Measurements from ENCODE around the gene DHX15. TPM values are rescaled to one million over a fixed set of nuclear protein-coding genes. Genes with fewer than 3 reads are reported as not detected.

Gene DHX15
- polyA plus RNA-seq (2013): 129 TPM in 2 replicates

DNA sequence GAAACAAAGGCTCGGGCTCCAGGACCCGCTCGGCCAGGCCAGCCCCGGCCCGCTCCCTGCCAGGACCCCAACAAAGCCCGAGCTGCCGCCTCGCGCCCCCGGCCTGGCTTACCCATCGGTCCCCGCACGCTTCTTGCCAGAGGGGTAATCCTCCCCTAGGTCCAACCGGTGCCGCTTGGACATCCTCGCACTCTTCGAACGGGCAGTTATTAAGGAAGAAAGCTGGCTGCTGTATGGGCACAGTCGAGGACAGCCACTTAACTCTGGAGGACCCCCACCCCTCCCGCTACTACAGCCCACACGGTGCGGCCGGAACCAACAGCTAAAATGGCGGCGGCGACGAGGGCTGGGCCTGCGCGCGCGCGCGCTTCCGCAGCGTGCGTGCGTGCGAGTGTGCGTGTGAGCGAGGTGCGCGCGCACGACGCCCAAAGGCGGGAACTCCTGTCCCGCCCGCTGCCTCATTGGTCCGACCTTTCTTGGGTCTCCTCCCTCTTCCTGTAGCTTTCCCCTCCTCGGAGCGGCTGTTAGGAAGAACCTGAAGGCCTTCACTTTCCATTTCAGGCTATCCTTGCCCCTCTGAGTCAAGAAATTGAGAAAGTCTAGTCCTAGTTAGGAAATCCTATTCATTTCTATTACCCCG lies at the start of gene DHX15:
DHX15 (minus strand) TSS at position 344 of the 640 bp plus-strand sequence; CDS start at position 183, 161 bp downstream.
- H3K14ac ChIP-seq (ENCODE audit: low read length): peak within 1 kb of the TSS; percentile 95
- peaks cover 20% of the 10 kb centered on the region for H3K79me2 ChIP-seq (ENCODE audit: control insufficient read depth, insufficient read depth, low read length, poor library complexity)

DNA sequence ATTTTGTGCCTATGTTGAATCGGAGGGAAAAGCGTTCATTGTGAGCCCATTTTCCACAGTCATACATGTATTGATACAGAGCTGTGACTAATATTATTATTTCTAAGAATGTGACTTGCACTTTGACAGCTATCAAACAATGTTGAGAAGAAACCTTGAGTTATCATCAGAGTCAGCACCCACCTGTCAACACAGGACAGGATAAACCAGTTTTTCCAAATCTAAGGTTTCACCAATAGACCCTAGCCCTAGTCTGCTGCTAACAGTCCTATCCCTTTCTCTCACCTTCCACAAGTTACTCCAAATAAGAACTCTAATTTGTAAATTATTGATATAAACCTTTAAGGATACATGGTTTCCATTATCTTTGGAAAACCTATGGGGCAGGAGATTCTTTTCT lies 47.7 kb upstream of the DHX15 start:
- Histone ChIP-seq H2BK5ac (ENCODE audit: low read depth, low read length, poor library complexity) (no peak overlapping the region), H3K9ac (ENCODE audit: low read length) (no peak overlapping the region), H3K4me1 (ENCODE audit: control insufficient read depth in 1 of 2, insufficient read depth in 2 of 2, low read length in 2 of 2) (no peaks in the 10 kb centered on the region), H3K4me3 (ENCODE audit: low read depth, low read length) (no peak overlapping the region), H3K9me3 (ENCODE audit: insufficient read depth, low read depth, low read length) (no peaks in the 10 kb centered on the region), H4K12ac (ENCODE audit: low read depth, low read length) (no peak overlapping the region), H3K79me2 (ENCODE audit: control insufficient read depth, insufficient read depth, low read length, poor library complexity) (no peaks in the 10 kb centered on the region), H2AK5ac (ENCODE audit: low read length) (no peak overlapping the region), H3K14ac (ENCODE audit: low read length) (no peak overlapping the region), H3K79me1 (ENCODE audit: low read length) (no peaks in the 10 kb centered on the region), H4K91ac (ENCODE audit: low read depth, low read length) (no peak overlapping the region), H3K4ac (ENCODE audit: low read depth, low read length) (no peak overlapping the region), H3K23ac (ENCODE audit: low read length) (no peak overlapping the region), H2BK120ac (ENCODE audit: insufficient read depth, low read length, poor library complexity) (no peak overlapping the region), H4K8ac (ENCODE audit: low read depth, low read length) (no peak overlapping the region), H3K27me3 (ENCODE audit: insufficient read depth, low read length) (no peaks in the 10 kb centered on the region), H3K4me2 (ENCODE audit: low read length) (no peak overlapping the region), H2AFZ (ENCODE audit: insufficient read depth, low read length, poor library complexity) (no peak overlapping the region), H3K18ac (ENCODE audit: low read length) (no peak overlapping the region), H2BK12ac (ENCODE audit: low read length) (no peak overlapping the region), H3K27ac (ENCODE audit: low read depth, low read length) (no peak overlapping the region), H3K36me3 (ENCODE audit: control insufficient read depth in 1 of 2, insufficient read depth in 2 of 2, low read length in 2 of 2) (no peaks in the 10 kb centered on the region)
- WGBS (ENCODE audit: extremely low coverage, insufficient coverage, insufficient read length): no CpG with 5 or more reads among the region's 2 CpGs
- DNase-seq: peak in 1 of 2 donors; percentile 31

More for the DNA sequence above, at the start of gene DHX15:
- Histone ChIP-seq H2AK5ac (ENCODE audit: low read length) (peak within 1 kb of the TSS; percentile 96), H4K12ac (ENCODE audit: low read depth, low read length) (peak within 1 kb of the TSS; percentile 97), H3K27me3 (ENCODE audit: insufficient read depth, low read length) (no peaks in the 10 kb centered on the region), H3K79me1 (ENCODE audit: low read length) (peaks cover 10% of the 10 kb centered on the region), H4K8ac (ENCODE audit: low read depth, low read length) (peak within 1 kb of the TSS; percentile 94), H3K9me3 (ENCODE audit: insufficient read depth, low read depth, low read length) (no peaks in the 10 kb centered on the region), H3K9ac (ENCODE audit: low read length) (peak within 1 kb of the TSS; percentile 98), H2BK120ac (ENCODE audit: insufficient read depth, low read length, poor library complexity) (peak within 1 kb of the TSS; percentile 97), H3K4me3 (ENCODE audit: low read depth, low read length) (peak within 1 kb of the TSS; percentile 98), H3K36me3 (ENCODE audit: control insufficient read depth in 1 of 2, insufficient read depth in 2 of 2, low read length in 2 of 2) (peaks cover 3 to 7% of the 10 kb centered on the region in 2 experiments), H3K4ac (ENCODE audit: low read depth, low read length) (peak within 1 kb of the TSS; percentile 99), H2BK5ac (ENCODE audit: low read depth, low read length, poor library complexity) (peak within 1 kb of the TSS; percentile 94), H3K23ac (ENCODE audit: low read length) (no peak within 1 kb of the TSS), H3K4me2 (ENCODE audit: low read length) (peak within 1 kb of the TSS; percentile 87), H2BK12ac (ENCODE audit: low read length) (peak within 1 kb of the TSS; percentile 45), H3K4me1 (ENCODE audit: control insufficient read depth in 1 of 2, insufficient read depth in 2 of 2, low read length in 2 of 2) (peaks cover 2 to 5% of the 10 kb centered on the region in 2 experiments), H2AFZ (ENCODE audit: insufficient read depth, low read length, poor library complexity) (peak within 1 kb of the TSS; percentile 79), H3K18ac (ENCODE audit: low read length) (peak within 1 kb of the TSS; percentile 95), H3K27ac (ENCODE audit: low read depth, low read length) (peak within 1 kb of the TSS; percentile 92), H4K91ac (ENCODE audit: low read depth, low read length) (peak within 1 kb of the TSS; percentile 98)
- DNase-seq: peak; percentile 98 to 99
- no CpG with 5 or more reads among the region's 52 CpGs for WGBS (ENCODE audit: extremely low coverage, insufficient coverage, insufficient read length)

DNA sequence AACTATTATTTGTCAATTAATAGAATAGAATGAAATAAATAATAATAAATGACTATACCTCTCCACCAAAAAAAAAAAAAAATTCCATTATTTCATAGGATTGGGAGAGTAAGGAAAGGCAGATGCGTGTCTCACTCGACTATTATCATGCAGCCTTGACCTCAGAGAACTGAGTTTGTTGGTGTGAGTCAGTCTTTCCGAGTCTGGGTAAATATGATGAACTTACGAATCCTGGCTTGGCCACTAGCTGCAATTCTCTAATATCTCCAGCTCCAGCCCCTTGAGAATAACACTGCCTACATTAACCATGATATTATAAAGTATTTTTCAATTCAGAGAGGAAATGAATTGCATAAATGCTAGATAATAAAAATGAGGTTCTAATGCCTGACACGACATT lies 46.6 kb upstream of the DHX15 start:
- H4K8ac ChIP-seq (ENCODE audit: low read depth, low read length): no peak overlapping the region
- no peaks in the 10 kb centered on the region for H3K27me3 ChIP-seq (ENCODE audit: insufficient read depth, low read length)
- H3K4me3 ChIP-seq (ENCODE audit: low read depth, low read length): no peak overlapping the region
- no peak overlapping the region for H3K9ac ChIP-seq (ENCODE audit: low read length)
- H4K91ac ChIP-seq (ENCODE audit: low read depth, low read length): no peak overlapping the region
- H2BK120ac ChIP-seq (ENCODE audit: insufficient read depth, low read length, poor library complexity): no peak overlapping the region
- no peak overlapping the region for H4K12ac ChIP-seq (ENCODE audit: low read depth, low read length)
- no peaks in the 10 kb centered on the region for H3K9me3 ChIP-seq (ENCODE audit: insufficient read depth, low read depth, low read length)
- no peak overlapping the region for H3K14ac ChIP-seq (ENCODE audit: low read length)
- H3K4me2 ChIP-seq (ENCODE audit: low read length): no peak overlapping the region
- no peaks in the 10 kb centered on the region for H3K4me1 ChIP-seq (ENCODE audit: control insufficient read depth in 1 of 2, insufficient read depth in 2 of 2, low read length in 2 of 2)
- H3K23ac ChIP-seq (ENCODE audit: low read length): no peak overlapping the region
- no peaks in the 10 kb centered on the region for H3K79me1 ChIP-seq (ENCODE audit: low read length)
- H2BK12ac ChIP-seq (ENCODE audit: low read length): no peak overlapping the region
- no peak overlapping the region for H3K18ac ChIP-seq (ENCODE audit: low read length)
- no peaks in the 10 kb centered on the region for H3K79me2 ChIP-seq (ENCODE audit: control insufficient read depth, insufficient read depth, low read length, poor library complexity)
- H2AK5ac ChIP-seq (ENCODE audit: low read length): no peak overlapping the region
- H3K4ac ChIP-seq (ENCODE audit: low read depth, low read length): no peak overlapping the region
- no peak overlapping the region for H3K27ac ChIP-seq (ENCODE audit: low read depth, low read length)
- DNase-seq: peak in 1 of 2 donors; percentile 38
- no peak overlapping the region for H2BK5ac ChIP-seq (ENCODE audit: low read depth, low read length, poor library complexity)
- no peaks in the 10 kb centered on the region for H3K36me3 ChIP-seq (ENCODE audit: control insufficient read depth in 1 of 2, insufficient read depth in 2 of 2, low read length in 2 of 2)
- H2AFZ ChIP-seq (ENCODE audit: insufficient read depth, low read length, poor library complexity): no peak overlapping the region
- WGBS (ENCODE audit: extremely low coverage, insufficient coverage, insufficient read length): no CpG with 5 or more reads among the region's 5 CpGs

DNA sequence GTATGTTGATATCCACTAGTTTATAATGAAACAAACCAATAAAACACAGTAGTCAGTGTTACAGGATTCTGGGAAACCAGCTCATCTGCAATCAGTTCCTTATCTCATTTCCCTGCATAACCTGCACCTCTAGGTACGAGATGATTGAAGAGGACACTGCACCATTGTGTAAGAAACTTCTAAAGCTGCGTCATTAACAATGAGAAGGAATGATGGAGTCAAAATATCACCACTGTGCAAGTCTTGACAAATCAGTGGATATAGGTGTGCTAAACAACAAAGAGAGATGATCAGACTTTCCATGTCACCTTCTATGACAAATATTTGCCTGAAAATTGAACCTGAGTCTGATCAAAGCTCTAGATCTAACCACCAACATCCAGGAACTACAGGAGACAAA lies 40.7 kb upstream of the DHX15 start:
- H3K9ac ChIP-seq (ENCODE audit: low read length): no peak overlapping the region
- no peak overlapping the region for H2BK12ac ChIP-seq (ENCODE audit: low read length)
- H3K9me3 ChIP-seq (ENCODE audit: insufficient read depth, low read depth, low read length): no peaks in the 10 kb centered on the region
- no peaks in the 10 kb centered on the region for H3K27me3 ChIP-seq (ENCODE audit: insufficient read depth, low read length)
- peak in 1 of 2 donors; percentile 45 for DNase-seq
- H4K8ac ChIP-seq (ENCODE audit: low read depth, low read length): no peak overlapping the region
- no peak overlapping the region for H3K27ac ChIP-seq (ENCODE audit: low read depth, low read length)
- no peak overlapping the region for H2AK5ac ChIP-seq (ENCODE audit: low read length)
- H2BK120ac ChIP-seq (ENCODE audit: insufficient read depth, low read length, poor library complexity): no peak overlapping the region
- H3K14ac ChIP-seq (ENCODE audit: low read length): no peak overlapping the region
- H2BK5ac ChIP-seq (ENCODE audit: low read depth, low read length, poor library complexity): no peak overlapping the region
- no peak overlapping the region for H3K4me3 ChIP-seq (ENCODE audit: low read depth, low read length)
- no peak overlapping the region for H3K23ac ChIP-seq (ENCODE audit: low read length)
- H3K18ac ChIP-seq (ENCODE audit: low read length): no peak overlapping the region
- H4K12ac ChIP-seq (ENCODE audit: low read depth, low read length): no peak overlapping the region
- H3K4me2 ChIP-seq (ENCODE audit: low read length): no peak overlapping the region
- H4K91ac ChIP-seq (ENCODE audit: low read depth, low read length): no peak overlapping the region
- no peaks in the 10 kb centered on the region for H3K79me2 ChIP-seq (ENCODE audit: control insufficient read depth, insufficient read depth, low read length, poor library complexity)
- no peak overlapping the region for H3K4ac ChIP-seq (ENCODE audit: low read depth, low read length)
- H2AFZ ChIP-seq (ENCODE audit: insufficient read depth, low read length, poor library complexity): no peak overlapping the region
- no peaks in the 10 kb centered on the region for H3K36me3 ChIP-seq (ENCODE audit: control insufficient read depth in 1 of 2, insufficient read depth in 2 of 2, low read length in 2 of 2)
- H3K79me1 ChIP-seq (ENCODE audit: low read length): no peaks in the 10 kb centered on the region
- no peaks in the 10 kb centered on the region for H3K4me1 ChIP-seq (ENCODE audit: control insufficient read depth in 1 of 2, insufficient read depth in 2 of 2, low read length in 2 of 2)
- WGBS (ENCODE audit: extremely low coverage, insufficient coverage, insufficient read length): no CpG with 5 or more reads among the region's 2 CpGs
